Trophoblast cell (in vitro differentiated cells and primary cell): ENCODE results near the gene BRSK2.
A peak's percentile ranks its signal among the peaks of the same experiment; 100 is the strongest.

Source experiments
- DNase-seq, 2 donors: peaks; one replicate each; pipeline ENCODE4 v3.0.0-alpha.2; 2016
- H2AFZ ChIP-seq: 2 replicates; pipeline ENCODE4 v1.6.1; 2013; ENCODE audit warnings: low read length, moderate library complexity, mild to moderate bottlenecking; ENCODE audit not compliant: insufficient read depth, poor library complexity
- H2AK5ac ChIP-seq: 2 replicates; pipeline ENCODE4 v1.6.1; 2013; ENCODE audit warnings: mild to moderate bottlenecking, low read length
- H2BK120ac ChIP-seq: 2 replicates; pipeline ENCODE4 v1.6.1; 2013; ENCODE audit warnings: low read length, mild to moderate bottlenecking, moderate library complexity; ENCODE audit not compliant: insufficient read depth, poor library complexity
- H2BK12ac ChIP-seq: 2 replicates; pipeline ENCODE4 v1.6.1; 2013; ENCODE audit warnings: mild to moderate bottlenecking, low read length, moderate library complexity
- H2BK5ac ChIP-seq: 2 replicates; pipeline ENCODE4 v1.6.1; 2013; ENCODE audit warnings: low read length, low read depth, moderate library complexity, mild to moderate bottlenecking; ENCODE audit not compliant: poor library complexity
- H3K14ac ChIP-seq: 2 replicates; pipeline ENCODE4 v1.6.1; 2013; ENCODE audit warnings: mild to moderate bottlenecking, low read length
- H3K18ac ChIP-seq: 2 replicates; pipeline ENCODE4 v1.6.1; 2013; ENCODE audit warnings: mild to moderate bottlenecking, low read length
- H3K23ac ChIP-seq: 2 replicates; pipeline ENCODE4 v1.6.1; 2013; ENCODE audit warnings: low read length
- H3K27ac ChIP-seq: 2 replicates; pipeline ENCODE4 v1.5.1; 2013; ENCODE audit warnings: low read depth, mild to moderate bottlenecking, inconsistent platforms, low read length, moderate library complexity
- H3K27me3 ChIP-seq: 2 replicates; pipeline ENCODE4 v1.6.1; 2013; ENCODE audit warnings: inconsistent platforms, mild to moderate bottlenecking, low read length, moderate library complexity; ENCODE audit not compliant: insufficient read depth
- H3K36me3 ChIP-seq, 2 experiments: 1 replicate in 1 of 2; 2 replicates in 1 of 2; pipeline ENCODE4 v1.6.1; 2013; ENCODE audit warnings: low read length in 2 of 2, mild to moderate bottlenecking in 2 of 2, moderate library complexity in 1 of 2; ENCODE audit not compliant: insufficient read depth in 2 of 2, control insufficient read depth in 1 of 2
- H3K4ac ChIP-seq: 2 replicates; pipeline ENCODE4 v1.6.1; 2013; ENCODE audit warnings: low read depth, mild to moderate bottlenecking, low read length, moderate library complexity
- H3K4me1 ChIP-seq, 2 experiments: 1 replicate in 1 of 2; 2 replicates in 1 of 2; pipeline ENCODE4 v1.6.1; 2013; ENCODE audit warnings: low read length in 2 of 2, mild to moderate bottlenecking in 2 of 2, moderate library complexity in 1 of 2; ENCODE audit not compliant: insufficient read depth in 2 of 2, control insufficient read depth in 1 of 2
- H3K4me2 ChIP-seq: 2 replicates; pipeline ENCODE4 v1.6.1; 2013; ENCODE audit warnings: inconsistent platforms, mild to moderate bottlenecking, low read length, moderate library complexity
- H3K4me3 ChIP-seq: 2 replicates; pipeline ENCODE4 v1.5.1; 2013; ENCODE audit warnings: mild to moderate bottlenecking, low read depth, low read length, inconsistent platforms
- H3K79me1 ChIP-seq: one replicate; pipeline ENCODE4 v1.6.1; 2013; ENCODE audit warnings: low read length
- H3K79me2 ChIP-seq: 2 replicates; pipeline ENCODE4 v1.6.1; 2013; ENCODE audit warnings: low read length, mild to moderate bottlenecking; ENCODE audit not compliant: control insufficient read depth, insufficient read depth, poor library complexity
- H3K9ac ChIP-seq: 2 replicates; pipeline ENCODE4 v1.6.1; 2013; ENCODE audit warnings: mild to moderate bottlenecking, low read length
- H3K9me3 ChIP-seq: 2 replicates; pipeline ENCODE4 v1.6.1; 2013; ENCODE audit warnings: low read depth, mild to moderate bottlenecking, control low read depth, inconsistent platforms, low read length; ENCODE audit not compliant: insufficient read depth
- H4K12ac ChIP-seq: 2 replicates; pipeline ENCODE4 v1.6.1; 2013; ENCODE audit warnings: low read depth, mild to moderate bottlenecking, low read length, moderate library complexity
- H4K8ac ChIP-seq: 2 replicates; pipeline ENCODE4 v1.6.1; 2013; ENCODE audit warnings: low read depth, mild to moderate bottlenecking, low read length, moderate library complexity
- H4K91ac ChIP-seq: one replicate; pipeline ENCODE4 v1.6.1; 2013; ENCODE audit warnings: low read depth, mild to moderate bottlenecking, low read length, moderate library complexity
- WGBS: extraction: QIAGEN DNeasy Blood & Tissue Kit; methylation state at CpG from one replicate; pipeline ENCODE4 v1.1.7; 2013; ENCODE audit warnings: missing lambda C conversion rate; ENCODE audit not compliant: insufficient read length, insufficient coverage; ENCODE audit errors: extremely low coverage; 5-methylcytosine and 5-hydroxymethylcytosine counted together

BRSK2 gene

DNA sequence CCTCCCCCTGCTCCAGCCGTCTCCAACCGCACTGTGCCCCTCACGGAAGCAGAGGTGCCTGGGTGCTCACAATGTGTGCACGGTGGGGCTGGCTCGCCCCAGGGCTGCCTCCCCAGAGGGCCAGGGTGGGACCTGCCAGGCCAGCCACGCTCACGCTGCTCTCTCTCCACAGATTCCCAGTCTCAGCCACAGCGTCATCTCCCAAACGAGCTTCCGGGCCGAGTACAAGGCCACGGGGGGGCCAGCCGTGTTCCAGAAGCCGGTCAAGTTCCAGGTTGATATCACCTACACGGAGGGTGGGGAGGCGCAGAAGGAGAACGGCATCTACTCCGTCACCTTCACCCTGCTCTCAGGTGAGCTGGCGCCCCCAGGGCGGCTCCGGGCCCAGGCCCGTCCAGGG, 66.4 kb downstream of the BRSK2 start:
- Histone ChIP-seq H3K4me3 (no peak overlapping the region), H3K27me3 (no peaks in the 10 kb centered on the region), H2BK5ac (no peak overlapping the region), H3K4ac (no peak overlapping the region), H3K9me3 (no peaks in the 10 kb centered on the region), H2BK120ac (no peak overlapping the region), H3K27ac (no peak overlapping the region), H3K79me1 (no peaks in the 10 kb centered on the region), H3K36me3 (no peaks in the 10 kb centered on the region), H4K8ac (no peak overlapping the region), H2AK5ac (no peak overlapping the region), H3K14ac (no peak overlapping the region), H4K91ac (no peak overlapping the region), H3K9ac (no peak overlapping the region), H2AFZ (no peak overlapping the region), H3K18ac (no peak overlapping the region), H3K4me2 (no peak overlapping the region), H4K12ac (no peak overlapping the region), H2BK12ac (no peak overlapping the region), H3K23ac (no peak overlapping the region), H3K79me2 (no peaks in the 10 kb centered on the region), H3K4me1 (no peaks in the 10 kb centered on the region)
- DNase-seq, result no peak
- no CpG with 5 or more reads among the region's 22 CpGs for WGBS

DNA sequence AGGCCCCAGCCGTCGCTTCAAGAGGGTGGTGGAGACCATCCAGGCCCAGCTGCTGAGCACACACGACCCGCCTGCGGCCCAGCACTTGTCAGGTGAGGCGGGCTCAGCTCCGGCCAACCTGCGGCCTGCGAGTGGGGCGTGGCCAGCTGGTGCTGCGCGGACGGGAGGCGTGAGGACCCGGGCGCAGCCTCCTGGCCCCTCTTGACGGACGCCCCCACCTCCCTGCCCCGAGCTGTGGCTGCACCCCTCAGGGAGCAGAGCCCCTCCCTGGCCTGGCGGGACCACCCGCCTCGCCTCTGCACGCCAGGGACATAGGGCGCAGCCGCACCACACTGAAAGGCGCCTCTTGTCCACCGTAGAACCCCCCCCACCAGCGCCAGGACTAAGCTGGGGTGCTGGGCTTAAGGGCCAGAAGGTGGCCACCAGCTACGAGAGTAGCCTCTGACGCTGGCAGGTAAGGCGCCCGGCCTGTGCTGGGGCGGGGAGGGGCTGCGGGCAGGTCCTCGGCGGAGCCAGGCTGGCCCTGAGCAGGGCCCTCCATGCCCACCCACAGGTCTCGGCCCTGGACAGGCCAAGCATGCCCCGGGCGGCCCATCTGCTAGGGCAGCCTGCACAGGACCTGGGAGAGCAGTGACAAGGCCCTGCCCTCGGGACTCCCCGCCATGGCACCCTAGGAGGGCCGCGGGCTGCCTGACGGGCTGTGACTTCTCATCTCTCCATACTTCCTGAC, 67.0 kb downstream of the BRSK2 start:
- peak in 1 of 2 donors; percentile 15 for DNase-seq
- H3K9ac ChIP-seq, result no peak overlapping the region
- H3K36me3 ChIP-seq, result no peaks in the 10 kb centered on the region
- H2AK5ac ChIP-seq, result no peak overlapping the region
- H4K12ac ChIP-seq, result no peak overlapping the region
- H4K91ac ChIP-seq, result no peak overlapping the region
- WGBS, result no CpG with 5 or more reads among the region's 44 CpGs
- H3K79me2 ChIP-seq, result no peaks in the 10 kb centered on the region
- H3K23ac ChIP-seq, result no peak overlapping the region
- no peak overlapping the region for H3K27ac ChIP-seq
- H2BK120ac ChIP-seq, result no peak overlapping the region
- no peaks in the 10 kb centered on the region for H3K4me1 ChIP-seq
- no peaks in the 10 kb centered on the region for H3K79me1 ChIP-seq
- no peak overlapping the region for H2AFZ ChIP-seq
- H3K4ac ChIP-seq, result no peak overlapping the region
- H2BK5ac ChIP-seq, result no peak overlapping the region
- no peak overlapping the region for H2BK12ac ChIP-seq
- no peak overlapping the region for H4K8ac ChIP-seq
- no peak overlapping the region for H3K18ac ChIP-seq
- no peaks in the 10 kb centered on the region for H3K9me3 ChIP-seq
- no peaks in the 10 kb centered on the region for H3K27me3 ChIP-seq
- no peak overlapping the region for H3K4me2 ChIP-seq
- H3K14ac ChIP-seq, result no peak overlapping the region
- H3K4me3 ChIP-seq, result no peak overlapping the region

DNA sequence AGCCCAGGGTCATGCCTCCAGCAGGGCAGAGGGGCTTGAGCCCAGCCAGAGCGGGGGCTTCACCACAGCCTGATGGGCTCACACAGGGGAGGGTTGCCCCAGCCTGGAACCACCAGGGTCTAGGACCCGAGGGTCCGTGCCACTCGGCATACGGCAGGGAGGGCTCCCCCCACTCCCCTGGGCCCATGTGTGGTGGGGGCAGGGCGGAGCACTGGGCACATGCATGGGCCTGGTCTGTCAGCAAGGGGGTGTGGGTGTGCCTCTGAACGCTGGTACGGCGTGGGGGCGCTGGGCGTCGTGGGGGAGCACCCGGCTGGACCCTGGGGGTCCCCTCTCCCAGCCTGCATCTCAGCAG, 67.6 kb downstream of the BRSK2 start:
- WGBS, result no CpG with 5 or more reads among the region's 13 CpGs
- no peaks in the 10 kb centered on the region for H3K36me3 ChIP-seq
- no peak overlapping the region for H3K9ac ChIP-seq
- H3K4me2 ChIP-seq, result no peak overlapping the region
- no peak overlapping the region for H3K27ac ChIP-seq
- H3K4me3 ChIP-seq, result peak overlapping the region; percentile 23
- H2AK5ac ChIP-seq, result no peak overlapping the region
- no peaks in the 10 kb centered on the region for H3K79me1 ChIP-seq
- no peak overlapping the region for H3K23ac ChIP-seq
- H3K14ac ChIP-seq, result no peak overlapping the region
- no peak overlapping the region for H3K18ac ChIP-seq
- no peak overlapping the region for H2AFZ ChIP-seq
- no peaks in the 10 kb centered on the region for H3K9me3 ChIP-seq
- no peak for DNase-seq
- H3K4me1 ChIP-seq, result no peaks in the 10 kb centered on the region
- no peak overlapping the region for H2BK12ac ChIP-seq
- no peak overlapping the region for H2BK120ac ChIP-seq
- H2BK5ac ChIP-seq, result no peak overlapping the region
- H3K79me2 ChIP-seq, result no peaks in the 10 kb centered on the region
- no peak overlapping the region for H3K4ac ChIP-seq
- H4K12ac ChIP-seq, result no peak overlapping the region
- no peak overlapping the region for H4K91ac ChIP-seq
- no peak overlapping the region for H4K8ac ChIP-seq
- H3K27me3 ChIP-seq, result no peaks in the 10 kb centered on the region

DNA sequence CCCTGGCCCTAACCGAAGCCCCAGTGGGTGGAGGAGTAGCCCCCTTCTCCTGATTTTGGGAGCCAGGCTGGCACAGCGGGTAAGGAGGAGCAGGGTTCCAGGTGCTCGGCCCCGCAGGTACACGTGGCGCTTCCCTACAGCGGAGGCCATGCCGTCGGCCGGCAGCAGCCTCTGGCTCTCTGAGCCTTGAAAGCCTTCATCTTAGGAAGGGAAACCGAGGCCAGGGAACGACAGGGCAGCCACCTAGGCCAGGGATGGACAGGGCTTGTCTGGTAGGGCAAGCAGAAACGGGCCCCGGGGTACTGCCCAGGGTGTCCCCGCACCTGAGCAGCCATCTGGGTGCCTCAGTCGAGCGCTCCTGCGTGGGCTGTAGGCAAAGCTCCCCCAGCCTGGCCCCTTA, 68.1 kb downstream of the BRSK2 start:
- Histone ChIP-seq H3K4me2 (no peak overlapping the region), H3K4ac (no peak overlapping the region), H3K9ac (no peak overlapping the region), H2BK5ac (no peak overlapping the region), H2BK120ac (no peak overlapping the region), H4K12ac (no peak overlapping the region), H3K14ac (no peak overlapping the region), H3K18ac (no peak overlapping the region), H3K27me3 (no peaks in the 10 kb centered on the region), H2AK5ac (no peak overlapping the region), H4K91ac (no peak overlapping the region), H3K27ac (no peak overlapping the region), H3K36me3 (no peaks in the 10 kb centered on the region), H3K79me2 (no peaks in the 10 kb centered on the region), H2AFZ (no peak overlapping the region), H3K79me1 (no peaks in the 10 kb centered on the region), H3K9me3 (no peaks in the 10 kb centered on the region), H3K23ac (no peak overlapping the region), H3K4me3 (no peak overlapping the region), H4K8ac (no peak overlapping the region), H2BK12ac (no peak overlapping the region), H3K4me1 (no peaks in the 10 kb centered on the region)
- no peak for DNase-seq
- no CpG with 5 or more reads among the region's 18 CpGs for WGBS
